ENCODE data around the gene ARSB.

ARSB gene

GRCh38 chr5:78829811-78830527 is 155.1 kb downstream of the ARSB start:
- DNase-seq, result no peak

DNA sequence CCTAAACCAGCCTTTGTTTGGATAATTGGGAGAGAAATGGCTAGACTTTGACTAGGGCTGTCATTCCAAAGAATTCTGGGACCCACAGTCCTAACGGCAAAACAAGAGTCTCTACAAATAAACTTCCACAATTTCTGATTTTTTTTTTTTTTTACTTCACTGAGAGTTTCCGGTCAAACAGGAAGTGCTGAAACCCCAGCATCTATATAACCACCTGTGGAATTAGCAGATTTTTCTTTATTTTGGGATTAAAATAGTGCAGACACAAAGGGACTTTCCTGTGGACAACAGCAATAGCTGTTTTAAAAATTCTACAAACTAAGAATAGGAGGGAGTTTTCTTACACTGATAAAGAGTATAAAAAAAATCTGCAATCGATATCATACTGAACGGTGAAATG is 157.4 kb downstream of the ARSB start:
- no peak for DNase-seq

GRCh38 chr5:78824831-78825281 is 160.3 kb downstream of the ARSB start:
- DNase-seq, result no peak

DNA sequence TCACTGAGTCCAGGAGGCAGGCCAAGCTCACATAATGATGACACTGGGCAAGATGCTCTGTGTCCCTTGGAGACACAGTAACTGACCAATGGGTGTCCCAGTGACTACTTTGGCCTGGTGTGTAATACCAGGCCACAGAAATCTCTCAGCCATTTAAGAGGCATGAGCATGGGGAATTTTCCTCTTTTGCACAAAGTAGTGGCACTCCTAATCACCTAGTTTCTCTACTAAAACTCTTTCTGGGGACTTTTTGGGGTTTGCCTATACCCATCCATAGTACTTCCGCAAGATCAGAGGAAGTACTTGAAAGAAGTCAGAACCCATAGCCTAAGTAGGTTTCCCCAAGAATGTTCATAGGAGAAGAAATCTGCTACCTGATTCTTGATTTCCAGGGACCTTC is 161.9 kb downstream of the ARSB start:
- no peak for DNase-seq

- DNase-seq, result no peak
Observed at GRCh38 chr5:78821536-78822021, 163.5 kb downstream of the ARSB start.

- DNase-seq, result no peak
Observed at GRCh38 chr5:78819707-78820106, 165.4 kb downstream of the ARSB start.

DNA sequence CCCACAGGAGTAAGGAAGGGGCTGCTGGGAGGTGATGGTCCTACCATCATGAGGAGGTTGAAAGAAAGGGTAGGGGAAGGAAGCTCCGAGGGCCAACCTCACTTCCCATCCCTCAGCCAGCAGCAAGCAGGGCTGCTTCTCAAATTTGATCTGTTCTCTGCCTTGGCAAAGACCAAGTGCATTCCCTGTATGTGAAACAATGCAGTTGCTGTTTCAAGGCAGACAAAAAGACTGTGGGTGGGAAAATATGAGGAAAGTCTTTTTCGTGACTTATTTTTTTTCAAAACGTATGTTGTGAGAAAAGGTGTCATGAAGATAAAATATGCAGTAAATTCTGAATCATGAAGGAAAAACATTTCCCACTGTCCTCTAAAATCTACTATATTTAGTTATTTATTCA is 165.9 kb downstream of the ARSB start:
- DNase-seq, result no peak

- no peak for DNase-seq
Observed at GRCh38 chr5:78816143-78816765, 168.9 kb downstream of the ARSB start.

- DNase-seq, result no peak
Observed at GRCh38 chr5:78813906-78814530, 171.1 kb downstream of the ARSB start.

GRCh38 chr5:78813286-78813685 is 171.8 kb downstream of the ARSB start:
- no peak for DNase-seq

DNA sequence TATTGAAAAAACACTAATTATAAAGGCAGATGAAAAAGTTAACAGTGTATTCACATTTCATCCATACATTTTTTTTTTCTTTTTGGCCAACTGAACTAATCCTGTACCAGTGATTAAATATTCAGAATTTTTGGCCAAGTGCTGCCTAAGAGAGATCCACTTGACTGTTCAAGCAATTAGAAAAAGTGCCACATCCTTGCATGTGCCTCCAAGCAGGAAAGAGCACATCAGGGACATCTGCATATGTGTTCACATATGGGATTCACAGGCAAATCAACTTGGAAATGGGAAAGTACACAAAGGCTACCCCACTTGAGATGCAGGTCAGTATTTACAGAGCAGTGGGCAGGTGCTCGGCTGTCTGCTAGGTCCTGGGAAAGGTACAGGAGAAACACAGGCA is 173.2 kb downstream of the ARSB start:
- no peak for DNase-seq

DNA sequence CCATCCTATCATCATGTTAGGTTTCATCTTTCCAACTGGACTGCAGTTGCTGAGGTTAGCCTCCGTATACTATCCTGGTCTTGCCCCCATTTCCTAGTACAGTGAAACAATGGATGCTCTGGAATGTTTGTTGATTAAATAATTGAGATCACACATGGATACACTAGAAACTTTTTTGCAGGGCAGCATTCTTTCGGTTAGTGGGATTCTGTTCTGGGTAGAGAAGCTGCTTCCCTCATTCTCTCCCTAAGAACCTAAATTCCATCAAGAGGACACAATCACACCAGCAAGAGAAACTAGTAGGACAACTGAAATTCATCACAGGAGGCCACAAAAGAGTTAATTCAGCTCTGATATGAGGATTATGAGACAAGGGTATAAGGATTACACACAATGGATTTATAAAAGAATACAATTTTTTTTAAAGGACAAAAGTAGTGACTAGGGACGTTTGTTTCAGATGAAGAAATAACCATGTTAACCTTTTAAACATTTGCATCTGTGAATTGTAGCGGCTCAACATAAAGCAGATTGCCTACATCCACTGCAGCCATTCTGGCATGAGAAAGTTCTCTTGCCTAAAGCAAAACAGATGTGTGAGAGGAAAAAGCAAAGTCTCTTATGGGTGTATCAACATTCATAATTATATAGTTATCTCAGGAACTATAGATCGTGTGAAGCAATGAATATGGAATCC is 173.8 kb downstream of the ARSB start:
- no peak for DNase-seq

- no peak for DNase-seq
Observed at GRCh38 chr5:78810098-78810920, 174.8 kb downstream of the ARSB start.

- no peak for DNase-seq
Observed at GRCh38 chr5:78809444-78809843, 175.7 kb downstream of the ARSB start.

DNA sequence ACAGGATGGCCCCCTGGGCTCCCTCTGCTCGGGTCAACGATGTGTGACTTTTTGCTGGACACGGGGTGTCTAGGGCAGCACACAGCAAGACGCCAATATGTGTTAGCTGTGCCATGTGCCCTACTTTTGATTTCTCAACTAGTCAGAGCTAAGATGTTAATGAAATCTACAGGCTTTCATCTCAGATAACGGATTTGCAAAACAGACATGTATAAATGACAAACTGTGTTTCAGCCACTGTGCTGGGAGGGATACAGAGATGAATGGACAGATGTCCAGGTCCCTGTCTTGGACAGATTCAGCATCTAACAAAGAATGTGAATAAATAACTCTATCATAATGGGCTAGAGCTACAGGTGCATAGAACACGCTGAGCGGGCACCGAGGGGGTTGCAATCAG is 176.3 kb downstream of the ARSB start:
- no peak for DNase-seq

DNA sequence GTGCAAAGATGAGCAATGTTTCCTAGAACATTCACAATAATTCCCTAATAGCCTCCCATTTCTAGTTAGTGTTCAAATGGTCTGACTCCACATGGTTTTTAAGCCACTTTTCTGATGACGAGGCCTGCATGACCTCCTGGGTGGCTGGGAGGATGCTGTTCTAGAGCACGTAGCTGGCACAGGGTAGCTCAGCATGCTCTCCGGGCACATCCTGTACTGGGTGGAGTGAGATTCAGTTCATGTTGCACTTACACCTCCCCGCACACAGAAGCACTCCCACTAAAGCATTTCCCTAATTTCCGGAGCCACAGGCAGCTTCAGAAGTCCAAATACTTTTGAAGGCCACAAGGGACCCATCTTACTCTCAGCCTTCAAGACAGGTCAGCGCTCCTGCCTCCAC is 176.7 kb downstream of the ARSB start:
- DNase-seq, result no peak

- no peak for DNase-seq
Observed at GRCh38 chr5:78806544-78806943, 178.6 kb downstream of the ARSB start.

GRCh38 chr5:78805474-78806124 is 179.5 kb downstream of the ARSB start:
- DNase-seq, result no peak

GRCh38 chr5:78804995-78805394 is 180.1 kb downstream of the ARSB start:
- DNase-seq, result no peak

DNA sequence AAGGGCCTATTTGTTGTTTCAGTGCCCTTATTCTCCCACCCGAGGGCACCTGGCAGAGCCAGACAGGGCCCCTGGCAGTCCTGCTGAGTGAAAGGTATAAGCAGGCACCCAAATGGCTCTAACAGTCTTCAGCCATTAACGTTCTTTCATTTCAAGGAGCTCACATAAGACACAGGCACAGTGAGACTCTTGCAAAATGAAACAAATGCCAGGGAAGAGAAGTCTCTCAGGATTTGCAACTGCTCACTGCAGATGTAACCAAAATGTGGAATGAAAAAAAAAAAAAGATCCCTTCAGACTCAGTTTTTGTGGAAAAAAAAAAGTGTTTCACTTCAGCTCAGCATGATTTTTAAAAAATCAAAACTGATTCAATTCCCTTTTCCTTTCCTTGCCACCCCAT is 181.2 kb downstream of the ARSB start:
- DNase-seq, result no peak

DNA sequence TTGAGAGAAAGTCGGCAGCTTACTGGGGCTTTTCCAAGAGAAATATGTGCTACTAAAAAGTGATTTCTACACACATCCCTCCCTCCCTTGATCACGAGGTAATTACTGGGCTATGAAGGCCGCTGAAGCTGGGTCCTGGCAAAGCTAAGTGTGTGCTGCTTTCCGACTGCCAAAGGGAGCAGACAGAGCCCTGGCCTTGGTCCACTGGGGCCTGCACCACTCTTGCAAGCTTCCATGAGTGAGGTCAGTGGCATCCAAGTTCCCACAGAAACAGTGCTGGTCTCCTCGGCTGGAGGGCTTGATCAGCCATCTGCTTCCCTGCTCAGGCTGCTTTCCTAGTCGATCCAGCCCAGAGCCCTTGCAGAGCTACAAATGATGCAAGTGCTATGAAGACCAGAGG is 181.8 kb downstream of the ARSB start:
- no peak for DNase-seq

- no peak for DNase-seq
Observed at GRCh38 chr5:78801413-78801812, 183.7 kb downstream of the ARSB start.
